Activated T-helper 2 cell treated with anti-CD3 and anti-CD28 coated beads, Interferon-gamma antibody, Interleukin-2, Interleukin-4, amounts not matched to agents 10 μg/mL and 5 μg/mL and 100 μg/mL, durations not matched to agents 14 hours and 24 hours and 36 hours (primary cell): Measurements from ENCODE around the gene PILRB. TPM values are rescaled to one million over a fixed set of nuclear protein-coding genes. Genes with fewer than 3 reads are reported as not detected.

ENCODE experiments used
- DNase-seq: peaks from one replicate; pipeline ENCODE4 v3.0.0; 2021; ENCODE audit warnings: low spot score
- H3K27ac Mint-ChIP-seq: one replicate; pipeline ENCODE4 v1.8.0; 2021; ENCODE audit warnings: mixed read lengths
- H3K27me3 Mint-ChIP-seq: one replicate; pipeline ENCODE4 v1.8.0; 2021; ENCODE audit warnings: low read depth, mixed read lengths
- H3K36me3 Mint-ChIP-seq: one replicate; pipeline ENCODE4 v1.8.0; 2021; ENCODE audit warnings: low read depth, mixed read lengths
- H3K4me1 Mint-ChIP-seq: one replicate; pipeline ENCODE4 v1.8.0; 2021; ENCODE audit warnings: low read depth, mixed read lengths
- H3K4me3 Mint-ChIP-seq: one replicate; pipeline ENCODE4 v1.8.0; 2021; ENCODE audit warnings: low read depth, mild to moderate bottlenecking, moderate library complexity, mixed read lengths
- H3K9me3 Mint-ChIP-seq: one replicate; pipeline ENCODE4 v1.8.0; 2021; ENCODE audit warnings: mixed read lengths
- intact Hi-C: fragments of 100-400 bp; cut with micrococcal nuclease; formaldehyde crosslinking; loops from one replicate; pipeline ENCODE4 v1.15.1; 2023
- total RNA-seq: library from RNA; stranded (reverse); gene quantifications from 2 replicates; pipeline ENCODE4 v1.2.3, GENCODE V29; 2022

Gene PILRB
- total RNA-seq, 1 donor from 2014 or later = 86.2 TPM

DNA sequence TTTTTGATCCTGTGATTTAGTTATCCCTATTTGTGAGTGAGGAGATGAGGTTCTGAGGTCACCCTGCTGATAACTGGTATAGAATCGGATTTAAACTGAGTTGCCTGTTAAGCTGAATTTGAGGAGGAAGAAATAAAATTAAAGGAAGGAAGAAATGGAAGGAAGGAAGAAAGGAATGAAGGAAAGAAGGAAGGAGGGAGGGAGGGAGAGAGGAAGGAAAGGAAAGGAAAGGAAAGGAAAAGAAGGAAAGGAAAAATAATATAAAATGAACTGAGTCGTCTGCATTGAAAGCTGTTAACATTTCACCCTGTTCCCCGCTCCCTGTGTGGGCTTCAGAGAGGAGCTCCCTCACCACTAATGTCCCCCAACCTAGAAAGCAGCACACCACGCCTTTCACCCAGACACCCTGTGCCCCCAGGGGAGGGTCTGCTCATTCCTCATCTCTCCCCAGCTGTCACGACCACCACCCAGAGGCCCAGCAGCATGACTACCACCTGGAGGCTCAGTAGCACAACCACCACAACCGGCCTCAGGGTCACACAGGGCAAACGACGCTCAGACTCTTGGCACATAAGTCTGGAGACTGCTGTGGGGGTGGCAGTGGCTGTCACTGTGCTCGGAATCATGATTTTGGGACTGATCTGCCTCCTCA, 31.6 kb downstream of the PILRB start:
- Mint-ChIP-seq H3K27ac (no peak overlapping the region), H3K36me3 (no peaks in the 10 kb centered on the region), H3K4me1 (peaks cover 12% of the 10 kb centered on the region), H3K4me3 (no peak overlapping the region), H3K27me3 (peaks cover 40% of the 10 kb centered on the region), H3K9me3 (no peaks in the 10 kb centered on the region)
- intact Hi-C loops = no loop called here
- DNase-seq = no peak

DNA sequence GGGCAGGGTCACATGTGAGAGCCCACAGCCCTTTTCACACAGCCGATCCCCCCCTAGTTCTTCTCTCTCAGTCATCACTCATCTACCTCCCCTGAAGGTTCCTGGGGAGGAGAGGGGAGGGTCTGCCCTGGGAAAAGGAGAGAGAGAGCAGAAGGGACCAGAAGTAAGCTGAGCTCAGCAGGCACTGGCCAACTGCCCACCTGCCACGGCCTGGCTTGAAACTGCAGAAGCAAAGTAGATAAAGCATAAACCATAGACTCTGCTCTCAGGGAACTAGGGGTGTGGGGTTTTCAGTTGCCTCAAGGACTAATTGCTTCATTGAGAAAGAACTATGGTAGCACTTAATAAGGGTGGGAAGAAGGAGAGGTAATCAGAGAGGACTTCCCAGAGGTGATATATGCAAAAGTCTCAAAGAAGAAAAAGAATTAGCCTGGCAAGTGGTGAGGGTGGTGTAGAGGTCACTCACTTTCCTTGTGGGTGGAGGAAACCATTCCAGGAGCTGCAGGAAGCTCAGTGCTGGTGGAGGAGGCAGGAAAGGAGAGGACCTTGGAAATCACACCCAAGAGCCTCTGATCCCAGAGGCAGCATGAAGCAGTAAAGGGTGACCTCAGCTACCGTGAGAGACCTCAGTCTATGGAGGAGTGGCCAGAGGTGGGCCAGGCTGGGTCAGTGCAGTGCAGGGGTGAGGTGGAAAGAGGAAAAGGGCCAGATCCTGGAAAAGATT, 32.5 kb downstream of the PILRB start:
- H3K27me3 Mint-ChIP-seq = peaks cover 40% of the 10 kb centered on the region
- H3K4me1 Mint-ChIP-seq = peaks cover 10% of the 10 kb centered on the region
- H3K9me3 Mint-ChIP-seq = no peaks in the 10 kb centered on the region
- H3K4me3 Mint-ChIP-seq = no peak overlapping the region
- no peak overlapping the region for H3K27ac Mint-ChIP-seq
- no peak for DNase-seq
- H3K36me3 Mint-ChIP-seq = no peaks in the 10 kb centered on the region
- intact Hi-C loops = no loop called here

DNA sequence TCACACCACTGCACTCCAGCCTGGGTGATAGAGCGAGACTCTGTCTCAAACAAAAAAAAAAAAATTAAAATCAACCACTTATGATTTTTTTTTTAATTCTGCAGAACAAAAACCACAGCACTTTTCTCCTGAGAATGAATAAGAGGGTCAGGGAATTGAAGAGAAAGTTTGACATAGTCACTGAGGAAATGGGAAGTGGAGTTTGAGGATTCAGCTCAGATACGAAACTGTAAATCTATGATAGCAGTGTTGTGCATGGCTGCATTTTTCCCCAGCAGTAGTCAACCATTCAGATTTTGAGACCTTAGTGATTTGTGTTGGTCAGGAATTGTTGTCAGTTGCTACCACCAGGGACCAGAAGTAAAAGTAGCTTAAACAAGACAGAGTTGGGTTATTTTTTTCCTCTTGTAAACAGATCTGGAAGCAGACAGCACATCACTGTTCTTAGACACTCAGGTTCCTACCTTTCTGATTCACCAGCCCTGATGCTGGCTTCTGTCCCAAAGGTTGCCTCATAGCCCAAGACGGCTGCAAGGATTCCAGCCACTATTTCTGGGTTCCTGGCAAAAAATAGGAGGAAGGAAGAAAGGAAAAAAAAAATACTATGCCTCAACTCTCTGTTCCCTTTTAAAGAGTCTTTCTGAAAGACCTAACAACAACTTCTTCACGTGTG, 35.5 kb downstream of the PILRB start:
- no peak overlapping the region for H3K27ac Mint-ChIP-seq
- peaks cover 23% of the 10 kb centered on the region for H3K4me1 Mint-ChIP-seq
- no peaks in the 10 kb centered on the region for H3K36me3 Mint-ChIP-seq
- no peaks in the 10 kb centered on the region for H3K9me3 Mint-ChIP-seq
- no peak overlapping the region for H3K4me3 Mint-ChIP-seq
- H3K27me3 Mint-ChIP-seq = peaks cover 44% of the 10 kb centered on the region
- intact Hi-C loops = no loop called here
- no peak for DNase-seq

DNA sequence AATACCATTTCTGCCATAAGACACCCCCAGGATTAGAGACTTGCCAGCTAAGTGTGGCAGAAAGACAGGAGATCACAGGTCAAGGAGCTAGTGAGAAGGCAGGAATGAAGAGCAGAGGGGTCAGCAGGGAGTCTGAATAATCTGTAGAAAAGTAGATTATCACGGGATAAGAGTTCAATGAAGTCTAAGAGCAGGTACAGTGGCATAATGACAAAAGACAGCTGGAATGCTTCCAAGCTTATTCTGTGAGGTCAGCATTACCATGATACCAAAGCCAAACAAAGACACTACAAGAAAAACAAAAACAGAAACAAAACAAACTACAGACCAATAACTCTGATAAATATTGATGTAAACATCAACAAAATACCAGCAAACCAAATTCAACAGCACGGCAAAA, 36.2 kb downstream of the PILRB start:
- intact Hi-C loops = no loop called here
- no peak overlapping the region for H3K4me3 Mint-ChIP-seq
- no peak overlapping the region for H3K27ac Mint-ChIP-seq
- DNase-seq = no peak
- peaks cover 25% of the 10 kb centered on the region for H3K4me1 Mint-ChIP-seq
- peaks cover 45% of the 10 kb centered on the region for H3K27me3 Mint-ChIP-seq
- H3K9me3 Mint-ChIP-seq = no peaks in the 10 kb centered on the region
- H3K36me3 Mint-ChIP-seq = no peaks in the 10 kb centered on the region

DNA sequence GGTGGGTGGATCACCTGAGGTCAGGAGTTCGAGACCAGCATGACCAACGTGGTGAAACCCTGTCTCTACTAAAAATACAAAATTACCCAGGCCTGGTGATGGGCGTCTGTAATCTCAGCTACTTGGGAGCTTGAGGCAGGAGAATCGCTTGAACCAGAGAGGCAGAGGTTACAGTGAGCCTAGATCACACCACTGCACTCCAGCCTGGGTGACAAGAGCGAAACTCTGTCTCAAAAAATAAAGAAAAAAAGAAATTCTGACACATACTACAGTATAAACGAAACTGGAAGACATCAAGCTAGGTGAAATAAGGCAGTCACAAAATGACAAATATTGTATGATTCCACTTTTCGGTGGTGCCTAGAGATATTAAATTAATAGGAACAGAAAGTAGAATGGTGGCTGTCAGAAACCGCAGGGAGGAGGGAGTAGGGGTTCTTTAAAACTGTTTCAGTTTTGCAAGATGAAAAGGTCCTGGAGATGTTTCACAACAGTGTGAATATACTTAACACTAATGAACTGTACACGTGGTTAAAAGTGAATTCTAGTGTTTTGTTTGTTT, 38.6 kb downstream of the PILRB start:
- Mint-ChIP-seq H3K4me3 (no peak overlapping the region), H3K27me3 (peaks cover 35% of the 10 kb centered on the region), H3K27ac (peak overlapping the region; percentile 23), H3K9me3 (no peaks in the 10 kb centered on the region), H3K36me3 (no peaks in the 10 kb centered on the region), H3K4me1 (peaks cover 25% of the 10 kb centered on the region)
- intact Hi-C loops = loop anchor here (1.0 to 5.0 kb wide), 3 partner anchors 31 to 49 kb away; partner anchors contain the start of genes MEPCE and ZCWPW1
- DNase-seq = peak; percentile 58

DNA sequence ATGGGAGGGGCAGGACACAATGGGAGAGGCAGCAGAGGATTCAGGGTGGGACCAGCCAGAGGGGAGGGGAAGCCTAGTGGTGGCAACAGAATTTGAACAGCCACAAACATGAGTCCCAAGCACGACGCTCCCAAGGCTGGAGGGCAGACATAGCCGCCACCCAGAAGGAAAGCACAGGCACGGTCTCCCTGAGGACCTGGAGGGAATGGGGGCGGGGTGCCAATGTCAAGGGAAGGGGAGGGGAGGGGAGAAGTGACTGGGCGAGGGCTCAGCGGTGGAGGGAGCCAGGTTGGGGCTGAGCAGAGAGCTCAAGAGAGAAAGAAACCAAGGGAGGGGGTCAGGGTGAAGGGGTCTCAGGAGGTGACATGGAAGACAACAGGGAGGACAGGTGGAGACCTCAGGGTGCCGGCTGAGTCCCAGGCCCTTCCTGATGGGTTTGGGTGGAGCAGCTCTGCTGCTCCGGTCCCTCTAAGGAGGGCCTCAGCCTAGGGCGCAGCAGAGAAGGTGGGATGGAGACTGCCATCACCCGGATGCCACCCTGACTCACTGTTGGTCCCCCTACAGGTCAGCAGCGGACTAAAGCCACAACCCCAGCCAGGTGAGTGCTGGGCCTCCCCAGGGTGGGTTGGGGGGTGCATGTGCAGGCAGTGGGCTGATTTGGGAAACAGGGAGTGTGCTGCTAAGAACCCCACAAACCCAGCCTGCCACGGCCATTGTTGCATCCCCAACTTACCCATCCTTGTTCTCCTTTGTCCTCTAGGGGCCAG, 39.6 kb downstream of the PILRB start:
- Mint-ChIP-seq H3K9me3 (no peaks in the 10 kb centered on the region), H3K36me3 (no peaks in the 10 kb centered on the region), H3K27ac (peak overlapping the region; percentile 23), H3K4me1 (peaks cover 20% of the 10 kb centered on the region), H3K4me3 (no peak overlapping the region), H3K27me3 (peaks cover 36% of the 10 kb centered on the region)
- intact Hi-C loops = loop anchor here (2.0 to 5.0 kb wide), 2 partner anchors 31 to 50 kb away; partner anchors contain the start of genes MEPCE and ZCWPW1
- no peak for DNase-seq

DNA sequence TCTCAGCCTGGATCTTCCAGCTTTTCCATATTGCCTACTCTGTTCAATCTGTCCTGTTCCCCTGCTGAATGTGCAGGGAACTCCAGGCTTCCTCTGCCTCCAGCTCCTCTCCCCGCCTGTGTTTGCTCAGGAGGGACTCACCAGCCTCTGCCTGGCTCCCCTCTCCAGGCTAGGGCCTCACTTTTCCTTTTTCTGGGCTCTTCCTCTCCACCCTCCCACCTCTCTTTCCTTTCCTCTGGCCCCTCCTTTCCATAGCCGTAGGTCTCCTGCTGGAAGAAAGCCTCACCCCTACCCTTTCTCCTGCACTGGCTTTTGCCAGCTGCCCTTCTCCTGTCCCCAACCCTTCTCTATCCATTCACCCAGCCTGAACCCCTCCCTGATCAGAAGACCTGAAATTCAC, 40.3 kb downstream of the PILRB start:
- H3K27ac Mint-ChIP-seq = no peak overlapping the region
- H3K36me3 Mint-ChIP-seq = no peaks in the 10 kb centered on the region
- peaks cover 18% of the 10 kb centered on the region for H3K4me1 Mint-ChIP-seq
- H3K4me3 Mint-ChIP-seq = no peak overlapping the region
- intact Hi-C loops = loop anchor here (5.0 kb wide), 1 partner anchor 51 kb away; no protein-coding TSS in a partner anchor
- H3K9me3 Mint-ChIP-seq = no peaks in the 10 kb centered on the region
- H3K27me3 Mint-ChIP-seq = peaks cover 33% of the 10 kb centered on the region
- DNase-seq = no peak

DNA sequence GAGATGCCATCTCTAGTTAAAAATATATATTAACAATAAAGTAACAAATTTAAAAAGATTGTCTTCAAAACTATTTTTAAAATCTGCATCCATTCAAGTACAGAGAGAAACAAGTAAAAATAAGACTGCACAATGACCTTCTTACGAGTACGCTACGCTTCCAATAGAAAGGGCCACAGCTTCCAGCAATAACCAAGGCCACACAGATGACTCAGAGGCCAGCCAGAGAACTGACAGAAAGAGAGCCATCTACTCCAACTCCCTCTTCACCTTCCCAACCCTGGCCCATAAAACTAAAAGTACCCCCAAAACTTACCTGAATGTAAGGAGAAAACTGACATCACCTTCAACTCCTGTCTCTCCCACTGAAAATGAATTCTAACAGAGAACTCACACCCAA, 42.1 kb downstream of the PILRB start:
- intact Hi-C loops = no loop called here
- no peak overlapping the region for H3K4me3 Mint-ChIP-seq
- no peaks in the 10 kb centered on the region for H3K36me3 Mint-ChIP-seq
- no peaks in the 10 kb centered on the region for H3K9me3 Mint-ChIP-seq
- H3K27me3 Mint-ChIP-seq = peaks cover 35% of the 10 kb centered on the region
- peaks cover 18% of the 10 kb centered on the region for H3K4me1 Mint-ChIP-seq
- H3K27ac Mint-ChIP-seq = no peak overlapping the region
- DNase-seq = no peak

DNA sequence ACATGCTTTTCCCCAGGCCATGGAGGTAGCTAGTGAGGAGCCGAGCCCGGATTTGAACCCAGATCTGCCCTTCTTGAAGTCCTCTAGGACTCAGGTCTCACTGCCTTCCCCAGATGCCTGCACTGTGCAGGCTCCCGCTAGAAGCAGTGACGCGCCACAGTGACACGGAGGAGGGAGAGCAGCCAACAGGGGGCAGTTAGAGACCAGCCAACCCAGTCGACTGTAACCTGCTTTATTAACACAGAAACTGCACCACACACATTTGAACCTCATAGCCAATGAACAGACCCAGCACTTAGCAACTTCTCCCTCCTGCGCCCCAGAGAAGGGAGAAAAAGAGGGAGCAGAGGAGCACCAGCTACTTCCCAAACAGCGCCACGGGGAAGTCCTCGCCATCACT, 42.7 kb downstream of the PILRB start:
- intact Hi-C loops = no loop called here
- no peaks in the 10 kb centered on the region for H3K9me3 Mint-ChIP-seq
- no peak overlapping the region for H3K27ac Mint-ChIP-seq
- H3K4me3 Mint-ChIP-seq = no peak overlapping the region
- no peak for DNase-seq
- H3K36me3 Mint-ChIP-seq = no peaks in the 10 kb centered on the region
- H3K27me3 Mint-ChIP-seq = peaks cover 35% of the 10 kb centered on the region
- H3K4me1 Mint-ChIP-seq = peaks cover 14% of the 10 kb centered on the region

DNA sequence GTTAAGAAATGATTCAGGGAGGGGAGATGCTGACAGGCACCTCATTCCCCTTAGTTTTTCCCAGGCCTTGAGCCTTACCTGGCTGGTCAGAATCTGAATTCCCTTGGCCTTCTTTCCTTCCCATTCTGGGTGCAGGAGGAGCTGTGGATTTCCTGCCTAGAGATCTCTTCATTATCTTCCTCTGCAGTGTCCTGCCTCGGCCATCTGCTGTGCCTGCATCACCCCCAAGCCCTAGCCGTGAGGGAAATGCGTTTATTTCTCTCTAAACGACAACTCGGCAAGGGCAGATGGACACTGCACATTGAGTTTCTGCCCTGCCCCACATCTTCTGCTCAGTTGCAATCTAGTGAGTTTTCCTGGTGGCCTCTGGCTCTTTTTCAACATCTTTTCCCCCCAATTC, 43.9 kb downstream of the PILRB start:
- no peaks in the 10 kb centered on the region for H3K9me3 Mint-ChIP-seq
- H3K36me3 Mint-ChIP-seq = no peaks in the 10 kb centered on the region
- H3K27me3 Mint-ChIP-seq = peaks cover 40% of the 10 kb centered on the region
- H3K4me3 Mint-ChIP-seq = no peak overlapping the region
- peaks cover 8% of the 10 kb centered on the region for H3K4me1 Mint-ChIP-seq
- H3K27ac Mint-ChIP-seq = no peak overlapping the region
- DNase-seq = no peak
- intact Hi-C loops = no loop called here

DNA sequence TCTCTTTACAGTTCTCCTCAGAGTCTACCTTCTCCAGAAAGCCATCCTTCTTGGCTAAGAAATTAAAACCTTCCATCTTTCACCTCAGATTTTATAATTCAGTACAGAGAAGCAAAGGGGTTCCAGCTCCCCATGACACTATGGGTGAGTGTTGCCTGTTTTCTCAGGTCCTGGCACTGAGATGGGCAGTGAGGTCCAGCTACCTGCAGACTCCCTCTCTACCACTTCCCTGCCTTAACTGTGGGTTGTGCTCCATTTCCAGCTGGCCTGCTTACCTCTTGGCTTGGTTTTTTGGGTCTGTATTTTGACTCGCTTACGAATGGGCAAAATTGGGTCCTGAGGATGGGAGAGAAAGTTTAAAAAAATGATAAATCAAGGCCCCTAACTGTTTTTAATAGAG, 44.3 kb downstream of the PILRB start:
- no peak overlapping the region for H3K4me3 Mint-ChIP-seq
- intact Hi-C loops = no loop called here
- H3K27ac Mint-ChIP-seq = no peak overlapping the region

DNA sequence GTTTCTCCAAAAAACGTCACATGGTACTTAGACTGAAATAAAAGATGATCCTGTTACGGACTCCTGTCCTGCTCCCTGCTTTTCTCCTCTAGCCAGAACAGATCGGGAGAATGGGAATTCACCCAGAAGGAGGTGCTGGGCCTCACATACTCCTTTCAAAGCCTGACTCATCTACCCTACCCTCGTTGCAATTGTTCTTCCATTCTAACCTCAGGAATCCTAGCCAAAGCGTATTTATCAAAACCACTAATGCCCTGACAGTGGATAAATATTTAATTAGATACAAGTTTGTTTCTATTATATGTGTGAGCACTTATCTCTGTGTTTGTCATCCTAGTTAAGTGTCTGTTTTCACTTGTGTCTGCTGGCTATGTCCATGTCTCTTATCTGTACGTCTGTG, 48.9 kb downstream of the PILRB start:
- intact Hi-C loops = loop anchor here (2.0 kb wide), 1 partner anchor 274 kb away; no protein-coding TSS in a partner anchor
- DNase-seq = no peak
- Mint-ChIP-seq H3K4me1 (peaks cover 1% of the 10 kb centered on the region), H3K36me3 (no peaks in the 10 kb centered on the region), H3K4me3 (no peak overlapping the region), H3K27ac (no peak overlapping the region), H3K27me3 (peaks cover 26% of the 10 kb centered on the region), H3K9me3 (no peaks in the 10 kb centered on the region)

More for the DNA sequence above, 44.3 kb downstream of the PILRB start:
- H3K9me3 Mint-ChIP-seq = no peaks in the 10 kb centered on the region
- H3K4me1 Mint-ChIP-seq = peaks cover 4% of the 10 kb centered on the region
- no peaks in the 10 kb centered on the region for H3K36me3 Mint-ChIP-seq
- DNase-seq = no peak
- peaks cover 43% of the 10 kb centered on the region for H3K27me3 Mint-ChIP-seq
